NB4 (cell line): ENCODE measurements around the gene FAAP20.

Source experiments
- CTCF ChIP-seq: IDR thresholded peaks from one replicate; pipeline ENCODE4 v1.5.1; 2012; ENCODE audit warnings: low read depth, low read length
- MAX ChIP-seq: IDR thresholded peaks from 2 replicates; pipeline ENCODE4 v1.6.1; 2011; ENCODE audit warnings: low read depth, low read length
- MYC ChIP-seq: IDR thresholded peaks from 2 replicates; pipeline ENCODE4 v1.6.1; 2011; ENCODE audit warnings: low read depth, low read length
- POLR2A ChIP-seq: IDR thresholded peaks from 2 replicates; pipeline ENCODE4 v1.6.1; 2011; ENCODE audit warnings: mild to moderate bottlenecking; ENCODE audit not compliant: insufficient read length; ENCODE audit errors: extremely low read depth

DNA sequence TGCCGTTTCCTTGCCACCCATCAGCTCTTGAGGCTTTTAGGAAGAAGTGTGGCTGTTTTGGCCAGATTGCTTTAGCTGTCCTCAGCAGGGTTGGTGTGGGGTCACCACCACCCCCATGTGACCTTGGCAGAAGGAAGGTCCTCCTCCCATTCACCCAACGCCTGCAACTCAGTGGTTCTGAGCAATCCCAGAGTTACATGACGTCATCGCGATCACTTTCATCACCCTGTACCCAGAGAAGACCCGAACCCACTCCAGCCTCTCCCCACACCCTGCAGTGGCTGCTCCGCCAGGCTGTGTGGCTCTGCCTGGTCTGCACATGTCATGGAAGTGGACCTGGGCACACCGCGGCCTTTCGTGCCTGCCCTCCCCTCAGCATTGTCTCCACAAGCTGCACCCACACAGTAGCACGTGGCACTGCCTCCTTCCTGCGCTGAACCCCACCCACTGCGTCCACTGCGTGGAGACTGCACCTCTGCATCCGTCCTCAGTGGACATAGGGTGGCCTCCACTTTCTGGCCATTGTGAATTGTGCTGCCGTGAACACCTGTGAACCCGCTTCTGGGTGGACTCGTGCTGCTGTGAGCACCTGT lies 16.5 kb downstream of the FAAP20 start:
- TF ChIP-seq CTCF (no peak), POLR2A (no peak), MYC (no peak), MAX (no peak)
